Endothelial cell of umbilical vein (primary cell): ENCODE results near the gene TYROBP. TPM values are rescaled to one million over a fixed set of nuclear protein-coding genes. Genes with fewer than 3 reads are reported as not detected.

Experiments
- BruUV-seq: library from RNA; stranded (reverse); fragments of 400-500 nt; replicated peaks from 2 replicates; lab custom pipeline; 2021; lab: Mats Ljungman, UMichigan
- CTCF ChIA-PET: fragments of 300-600, 350-600 bp; sonication (Branson Sonifier 250); formaldehyde crosslinking; loops from one replicate; lab custom pipeline; 2021; ENCODE audit warnings: antibody characterized with exemption, inconsistent platforms; lab: Charles Lee
- POLR2A ChIA-PET: fragments of 300-600, 350-600 bp; sonication (Branson Sonifier 250); formaldehyde crosslinking; loops from one replicate; lab custom pipeline; 2021; ENCODE audit warnings: antibody characterized with exemption, inconsistent platforms; lab: Charles Lee
- DNase-seq: peaks from one replicate; pipeline ENCODE4 v3.0.0-alpha.2; 2011; ENCODE audit warnings: low read depth, low spot score
- FAIRE-seq: peaks from 2 replicates; lab custom pipeline; 2011; peaks lifted over from hg19 to GRCh38; lab: Jason Lieb, UNC
- H2AFZ ChIP-seq: 2 replicates; pipeline ENCODE4 v1.6.0; 2012; ENCODE audit warnings: low read depth, low read length, control low read depth, inconsistent platforms
- H3K27ac ChIP-seq: 2 replicates; pipeline ENCODE4 v1.5.1; 2011; ENCODE audit warnings: low read depth, mild to moderate bottlenecking, control low read depth, low read length, moderate library complexity; ENCODE audit not compliant: insufficient read depth
- H3K27me3 ChIP-seq, 2 experiments: 2 replicates each; pipeline versions ENCODE4 v1.6.0 to v1.6.1; 2011; ENCODE audit warnings: low read length in 2 of 2, mixed read lengths in 1 of 2; ENCODE audit not compliant: control insufficient read depth in 2 of 2, insufficient read depth in 2 of 2
- H3K36me3 ChIP-seq, 2 experiments: 2 replicates in 1 of 2; 3 replicates in 1 of 2; pipeline ENCODE4 v1.5.1; 2011; ENCODE audit warnings: low read length in 2 of 2, mild to moderate bottlenecking in 1 of 2, moderate library complexity in 1 of 2; ENCODE audit not compliant: control insufficient read depth in 2 of 2, insufficient read depth in 2 of 2; ENCODE audit errors: extremely low read depth in 1 of 2
- H3K4me1 ChIP-seq: 3 replicates; pipeline ENCODE4 v1.5.1; 2011; ENCODE audit warnings: mild to moderate bottlenecking, low read length; ENCODE audit not compliant: control insufficient read depth, insufficient read depth; ENCODE audit errors: extremely low read depth
- H3K4me2 ChIP-seq: 2 replicates; pipeline ENCODE4 v1.6.1; 2011; ENCODE audit warnings: low read length, control low read depth, mixed read lengths; ENCODE audit not compliant: insufficient read depth
- H3K4me3 ChIP-seq, 3 experiments: fragments of 200-600 bp in 1 of 3; sonication (generic), shearing (Covaris generic) in 1 of 3; replicated peaks in 1 of 3; 2 replicates each; pipeline ENCODE4 v1.5.1; 2011 to 2016; ENCODE audit warnings: control low read depth in 3 of 3, low read length in 3 of 3, mild to moderate bottlenecking in 2 of 3, inconsistent platforms in 1 of 3, low read depth in 1 of 3, moderate library complexity in 1 of 3; ENCODE audit not compliant: insufficient read depth in 1 of 3
- H3K79me2 ChIP-seq: 2 replicates; pipeline ENCODE4 v1.6.0; 2012; ENCODE audit warnings: low read length, inconsistent platforms; ENCODE audit not compliant: control insufficient read depth, insufficient read depth
- H3K9ac ChIP-seq: replicated peaks from 2 replicates; pipeline ENCODE3; 2011; ENCODE audit warnings: low read length, control low read depth; ENCODE audit not compliant: insufficient read depth; ENCODE audit errors: extremely low read depth
- H3K9me1 ChIP-seq: replicated peaks from 3 replicates; pipeline ENCODE4 v1.6.0; 2011; ENCODE audit warnings: mild to moderate bottlenecking, low read length; ENCODE audit not compliant: control insufficient read depth, insufficient read depth; ENCODE audit errors: extremely low read depth
- H3K9me3 ChIP-seq: replicated peaks from 2 replicates; pipeline ENCODE4 v1.5.1; 2012; ENCODE audit warnings: low read length, inconsistent platforms; ENCODE audit not compliant: control insufficient read depth, insufficient read depth
- H4K20me1 ChIP-seq: replicated peaks from 2 replicates; pipeline ENCODE3; 2011; ENCODE audit warnings: mild to moderate bottlenecking, low read length; ENCODE audit not compliant: control insufficient read depth, insufficient read depth; ENCODE audit errors: extremely low read depth
- EZH2 ChIP-seq: IDR thresholded peaks from 2 replicates; pipeline ENCODE4 v1.6.1; 2012; ENCODE audit warnings: borderline replicate concordance, low read depth, mild to moderate bottlenecking, moderate library complexity, low read length, inconsistent platforms; ENCODE audit not compliant: severe bottlenecking
- FOS ChIP-seq: IDR thresholded peaks from 2 replicates; pipeline ENCODE4 v1.6.1; 2011; ENCODE audit warnings: mild to moderate bottlenecking, low read length, moderate library complexity, borderline replicate concordance; ENCODE audit not compliant: insufficient read depth
- GATA2 ChIP-seq: IDR thresholded peaks from 2 replicates; pipeline ENCODE4 v1.7.0; 2011; ENCODE audit warnings: low read depth, mild to moderate bottlenecking, moderate library complexity, mixed read lengths, low read length; ENCODE audit not compliant: insufficient read length, insufficient read depth
- JUN ChIP-seq: IDR thresholded peaks from 2 replicates; pipeline ENCODE4 v1.6.1; 2011; ENCODE audit warnings: borderline replicate concordance, low read depth; ENCODE audit not compliant: insufficient read length, insufficient read depth
- MYC ChIP-seq: IDR thresholded peaks from one replicate; pipeline ENCODE4 v1.6.1; 2011; ENCODE audit warnings: mild to moderate bottlenecking, low read depth, low read length
- POLR2A ChIP-seq: IDR thresholded peaks from 2 replicates; pipeline ENCODE4 v1.6.1; 2012; ENCODE audit warnings: low read depth, mild to moderate bottlenecking, control low read depth, low read length
- POLR2AphosphoS5 ChIP-seq: IDR thresholded peaks from 2 replicates; pipeline ENCODE4 v1.6.1; 2012; ENCODE audit warnings: low read depth, mild to moderate bottlenecking, control low read depth, low read length, moderate library complexity; ENCODE audit not compliant: insufficient read depth
- dilution Hi-C: fragments of 300-500 bp; cut with MboI; formaldehyde crosslinking; loops from one replicate; pipeline ENCODE4 v1.15.0; 2019; ENCODE audit warnings: low sequenced_read_pairs; ENCODE audit not compliant: extremely low pct_ligation_motif_present
- intact Hi-C: fragments of 100-400 bp; cut with micrococcal nuclease; formaldehyde crosslinking; loops from one replicate; pipeline ENCODE4 v1.10.0; 2022
- polyA plus RNA-seq, 4 experiments: library from polyadenylated mRNA; depleted of rRNA in 3 of 4; stranded (reverse) in 3 of 4; unstranded in 1 of 4; fragments of >200 nt; gene quantifications; 2 replicates each; pipeline versions ENCODE4 v1.2.1 to v1.2.3, GENCODE V29; 2011 to 2012; ENCODE audit warnings: missing spikeins in 1 of 4
- total RNA-seq: library from RNA; stranded (reverse); gene quantifications from 2 replicates; pipeline ENCODE4 v1.2.3, GENCODE V29; 2021
- TF ChIP-seq, protein P1 (sequence below): IDR thresholded peaks from 2 replicates; pipeline ENCODE4 v1.6.1; 2011; ENCODE audit not compliant: insufficient read depth, insufficient read length
- TF ChIP-seq, protein P2 (sequence below), 2 donors: IDR thresholded peaks; 1 replicate in 1 of 2; 2 replicates in 1 of 2; pipeline ENCODE4 v1.5.1; 2011; ENCODE audit warnings: low read length in 2 of 2, mild to moderate bottlenecking in 2 of 2, moderate library complexity in 2 of 2, control low read depth in 1 of 2, inconsistent platforms in 1 of 2, low read depth in 1 of 2; ENCODE audit not compliant: insufficient read depth in 1 of 2; ENCODE audit errors: extremely low read depth in 1 of 2

TYROBP gene
- total and polyA plus RNA-seq, 2 donors (not counting 3 experiments of a cell fraction or from before 2014, with no cell fraction given) = not detected

GRCh38 chr19:35904311-35905068 is 3.6 kb downstream of the TYROBP start:
- H3K27me3 ChIP-seq = peaks cover 0 to 6% of the 10 kb centered on the region in 2 experiments
- no peaks in the 10 kb centered on the region for H3K79me2 ChIP-seq
- no peaks in the 10 kb centered on the region for H4K20me1 ChIP-seq
- H3K4me2 ChIP-seq = no peak overlapping the region
- CTCF ChIA-PET = no interaction called here
- H3K9me3 ChIP-seq = no peaks in the 10 kb centered on the region
- DNase-seq = no peak
- POLR2A ChIA-PET = no interaction called here
- H3K9ac ChIP-seq = no peak overlapping the region
- intact Hi-C loops = no loop called here
- no peaks in the 10 kb centered on the region for H3K36me3 ChIP-seq
- no peak overlapping the region for H2AFZ ChIP-seq
- no peak overlapping the region for H3K27ac ChIP-seq
- H3K9me1 ChIP-seq = no peaks in the 10 kb centered on the region
- FAIRE-seq = no peak
- BruUV-seq = no TSS peak
- peaks cover 6% of the 10 kb centered on the region for H3K4me1 ChIP-seq
- TF ChIP-seq EZH2 = no peak
- no peak for TF ChIP-seq JUN
- TF ChIP-seq POLR2A = no peak
- TF ChIP-seq, protein P1, sequence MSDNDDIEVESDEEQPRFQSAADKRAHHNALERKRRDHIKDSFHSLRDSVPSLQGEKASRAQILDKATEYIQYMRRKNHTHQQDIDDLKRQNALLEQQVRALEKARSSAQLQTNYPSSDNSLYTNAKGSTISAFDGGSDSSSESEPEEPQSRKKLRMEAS = no peak
- no peak for TF ChIP-seq MYC
- no peak for TF ChIP-seq POLR2AphosphoS5
- no peak for TF ChIP-seq FOS
- no peak for TF ChIP-seq GATA2
- TF ChIP-seq, protein P2, sequence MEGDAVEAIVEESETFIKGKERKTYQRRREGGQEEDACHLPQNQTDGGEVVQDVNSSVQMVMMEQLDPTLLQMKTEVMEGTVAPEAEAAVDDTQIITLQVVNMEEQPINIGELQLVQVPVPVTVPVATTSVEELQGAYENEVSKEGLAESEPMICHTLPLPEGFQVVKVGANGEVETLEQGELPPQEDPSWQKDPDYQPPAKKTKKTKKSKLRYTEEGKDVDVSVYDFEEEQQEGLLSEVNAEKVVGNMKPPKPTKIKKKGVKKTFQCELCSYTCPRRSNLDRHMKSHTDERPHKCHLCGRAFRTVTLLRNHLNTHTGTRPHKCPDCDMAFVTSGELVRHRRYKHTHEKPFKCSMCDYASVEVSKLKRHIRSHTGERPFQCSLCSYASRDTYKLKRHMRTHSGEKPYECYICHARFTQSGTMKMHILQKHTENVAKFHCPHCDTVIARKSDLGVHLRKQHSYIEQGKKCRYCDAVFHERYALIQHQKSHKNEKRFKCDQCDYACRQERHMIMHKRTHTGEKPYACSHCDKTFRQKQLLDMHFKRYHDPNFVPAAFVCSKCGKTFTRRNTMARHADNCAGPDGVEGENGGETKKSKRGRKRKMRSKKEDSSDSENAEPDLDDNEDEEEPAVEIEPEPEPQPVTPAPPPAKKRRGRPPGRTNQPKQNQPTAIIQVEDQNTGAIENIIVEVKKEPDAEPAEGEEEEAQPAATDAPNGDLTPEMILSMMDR (IDR thresholded peaks at IDR 0.05; ENCODE audit: extremely low read depth in 1 of 2, insufficient read depth in 1 of 2, low read depth in 1 of 2, low read length in 2 of 2) = no peak
- H3K4me3 ChIP-seq = no peak overlapping the region
- dilution Hi-C loops = no loop called here
